ENCODE data around the gene ZBTB21. TPM values are rescaled to one million over a fixed set of nuclear protein-coding genes. Genes with fewer than 3 reads are reported as not detected.

The ZBTB21 gene
- total and polyA plus RNA-seq, 8 donors: 1.9 to 18.7 (median 4.8) TPM

GRCh38 chr21:41957991-41958766 lies 52.0 kb downstream of the ZBTB21 start:
- Histone ChIP-seq H3K4me3 (no peak overlapping the region), H3K9me3 (no peaks in the 10 kb centered on the region), H3K4me1 (peaks cover 13 to 37% (median 25%) of the 10 kb centered on the region in 4 donors), H3K27ac (peak overlapping the region; percentile 5 to 80 (median 67)), H3K36me3 (no peaks in the 10 kb centered on the region), H3K27me3 (peaks cover 0 to 11% (median 0%) of the 10 kb centered on the region in 3 donors)
- DNase-seq: peak; percentile 61 to 93
- intact Hi-C loops (cut with DNase I; ENCODE audit: low total_unique reads): no loop called here
- TF ChIP-seq POLR2AphosphoS5 (IDR thresholded peaks at IDR 0.05) (peak; percentile 44 to 82 (median 78)), EP300 (IDR thresholded peaks at IDR 0.05) (no peak), POLR2A (IDR thresholded peaks at IDR 0.05) (no peak), CTCF (IDR thresholded peaks at IDR 0.05) (peak in 4 of 7 experiments; percentile 8 to 53 (median 25))
- WGBS, 5 donors: 40 to 61% (median 43%) methylated on average over 15 to 24 of the region's 24 CpGs

- TF ChIP-seq POLR2A (IDR thresholded peaks at IDR 0.05): no peak
- TF ChIP-seq CTCF (IDR thresholded peaks at IDR 0.05): no peak
- TF ChIP-seq EP300 (IDR thresholded peaks at IDR 0.05): no peak
- no peak for TF ChIP-seq POLR2AphosphoS5 (IDR thresholded peaks at IDR 0.05)
- intact Hi-C loops (cut with DNase I; ENCODE audit: low total_unique reads): no loop called here
- peaks cover 0 to 5% (median 0%) of the 10 kb centered on the region in 3 donors for H3K27me3 ChIP-seq
- H3K4me1 ChIP-seq: peaks cover 19 to 48% (median 35%) of the 10 kb centered on the region in 4 donors
- H3K36me3 ChIP-seq: no peaks in the 10 kb centered on the region
- H3K4me3 ChIP-seq: no peak overlapping the region
- no peak for DNase-seq
- WGBS, 5 donors: 65 to 79% (median 69%) methylated on average over 9 of the region's 9 CpGs
- H3K27ac ChIP-seq: peak overlapping the region in 4 of 5 donors; percentile 5 to 80 (median 68)
- H3K9me3 ChIP-seq: no peaks in the 10 kb centered on the region
Observed at GRCh38 chr21:41956926-41957729, 53.0 kb downstream of the ZBTB21 start.

GRCh38 chr21:41955516-41955915 lies 54.6 kb downstream of the ZBTB21 start:
- no peaks in the 10 kb centered on the region for H3K36me3 ChIP-seq
- H3K27me3 ChIP-seq: no peaks in the 10 kb centered on the region
- TF ChIP-seq EP300 (IDR thresholded peaks at IDR 0.05): no peak
- no peak for TF ChIP-seq POLR2A (IDR thresholded peaks at IDR 0.05)
- TF ChIP-seq POLR2AphosphoS5 (IDR thresholded peaks at IDR 0.05): no peak
- TF ChIP-seq CTCF (IDR thresholded peaks at IDR 0.05): no peak
- no peak overlapping the region for H3K4me3 ChIP-seq
- peaks cover 20 to 62% (median 41%) of the 10 kb centered on the region in 4 donors for H3K4me1 ChIP-seq
- intact Hi-C loops (cut with DNase I; ENCODE audit: low total_unique reads): no loop called here
- H3K9me3 ChIP-seq: no peaks in the 10 kb centered on the region
- H3K27ac ChIP-seq: peak overlapping the region in 2 of 5 donors; percentile 38 to 46
- WGBS, 5 donors: 84 to 90% (median 88%) methylated on average over 10 of the region's 10 CpGs
- no peak for DNase-seq

Data from stomach (tissue), 9 donors.